ACHN (cell line): Measurements from ENCODE around the gene RBM47.
A peak's percentile ranks its signal among the peaks of the same experiment; 100 is the strongest.
"Not testable (repeated sequence)": the region's sequence is repeated elsewhere in the genome, so short reads cannot be mapped to it uniquely, and the experiment has no call there.

Source experiments
- DNase-seq: peaks from one replicate; pipeline ENCODE4 v3.0.0-alpha.2; 2015
- in situ Hi-C: cut with HindIII; loops from 2 replicates; pipeline ENCODE4 v1.10.0; 2017; ENCODE audit warnings: low sequenced_read_pairs, low pct_ligation_motif_present, low pct_unique_long_range_greater_than_20kb

The RBM47 gene

GRCh38 chr4:40439519-40439918 lies 190.1 kb downstream of the RBM47 start:
- in situ Hi-C loops: no loop called here
- DNase-seq: no peak

- DNase-seq: no peak
- in situ Hi-C loops: no loop called here
Measured at GRCh38 chr4:40438384-40439026, 191.2 kb downstream of the RBM47 start.

- no peak for DNase-seq
- in situ Hi-C loops: no loop called here
Measured at GRCh38 chr4:40437741-40438383, 191.8 kb downstream of the RBM47 start.

GRCh38 chr4:40435306-40435705 lies 194.4 kb downstream of the RBM47 start:
- in situ Hi-C loops, DNase-seq: not testable (repeated sequence)

GRCh38 chr4:40434126-40434687 lies 195.5 kb downstream of the RBM47 start:
- no peak for DNase-seq
- in situ Hi-C loops: no loop called here

- in situ Hi-C loops: no loop called here
- DNase-seq: no peak
Measured at GRCh38 chr4:40432504-40432903, 197.2 kb downstream of the RBM47 start.

- in situ Hi-C loops, DNase-seq: not testable (repeated sequence)
Measured at GRCh38 chr4:40427871-40428270, 201.8 kb downstream of the RBM47 start.

- in situ Hi-C loops: no loop called here
Measured at GRCh38 chr4:40427128-40427527, 202.5 kb downstream of the RBM47 start.

GRCh38 chr4:40425799-40426574 lies 203.7 kb downstream of the RBM47 start:
- in situ Hi-C loops: no loop called here
- no peak for DNase-seq

More at GRCh38 chr4:40427128-40427527, 202.5 kb downstream of the RBM47 start:
- DNase-seq: no peak

- peak; percentile 26 for DNase-seq
Measured at GRCh38 chr4:40423735-40424134, 205.9 kb downstream of the RBM47 start.

GRCh38 chr4:40421839-40422708 lies 207.6 kb downstream of the RBM47 start:
- DNase-seq: no peak
- in situ Hi-C loops: no loop called here

More at GRCh38 chr4:40423735-40424134, 205.9 kb downstream of the RBM47 start:
- in situ Hi-C loops: no loop called here

- in situ Hi-C loops: no loop called here
- no peak for DNase-seq
Measured at GRCh38 chr4:40419231-40419912, 210.3 kb downstream of the RBM47 start.

GRCh38 chr4:40418430-40419230 lies 211.0 kb downstream of the RBM47 start:
- peak; percentile 80 for DNase-seq
- in situ Hi-C loops: no loop called here

GRCh38 chr4:40417941-40418340 lies 211.7 kb downstream of the RBM47 start:
- in situ Hi-C loops: no loop called here
- DNase-seq: no peak

GRCh38 chr4:40414673-40415072 lies 215.0 kb downstream of the RBM47 start:
- in situ Hi-C loops: no loop called here
- peak; percentile 10 for DNase-seq

- no peak for DNase-seq
- in situ Hi-C loops: no loop called here
Measured at GRCh38 chr4:40412866-40413795, 216.5 kb downstream of the RBM47 start.
